ENCODE data around the gene AKAP9.
"Not testable (repeated sequence)": the region's sequence is repeated elsewhere in the genome, so short reads cannot be mapped to it uniquely, and the experiment has no call there.

Gene AKAP9

GRCh38 chr7:91947948-91948347, 7.3 kb downstream of the AKAP9 start:
- DNase-seq, result no peak

GRCh38 chr7:91949221-91950009, 8.8 kb downstream of the AKAP9 start:
- DNase-seq, result no peak

DNA sequence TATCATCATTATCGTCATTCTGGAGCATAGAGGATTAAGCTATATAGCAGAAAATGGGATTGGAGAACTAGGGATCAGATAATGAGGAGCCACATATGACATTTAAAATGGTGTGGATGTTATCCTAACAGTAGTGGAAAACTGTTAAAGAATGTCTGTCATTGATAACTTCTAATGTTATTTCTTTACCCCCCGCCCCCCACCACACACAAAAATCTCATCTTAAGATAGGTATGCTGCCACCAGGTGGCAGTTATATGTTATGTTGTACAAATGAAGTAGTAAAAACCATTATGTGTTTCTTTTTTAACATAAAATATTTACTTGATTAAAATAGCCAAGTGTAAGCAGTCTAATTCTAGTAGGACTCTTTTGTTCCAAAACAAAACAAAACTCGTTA, 13.0 kb downstream of the AKAP9 start:
- DNase-seq, result no peak

DNA sequence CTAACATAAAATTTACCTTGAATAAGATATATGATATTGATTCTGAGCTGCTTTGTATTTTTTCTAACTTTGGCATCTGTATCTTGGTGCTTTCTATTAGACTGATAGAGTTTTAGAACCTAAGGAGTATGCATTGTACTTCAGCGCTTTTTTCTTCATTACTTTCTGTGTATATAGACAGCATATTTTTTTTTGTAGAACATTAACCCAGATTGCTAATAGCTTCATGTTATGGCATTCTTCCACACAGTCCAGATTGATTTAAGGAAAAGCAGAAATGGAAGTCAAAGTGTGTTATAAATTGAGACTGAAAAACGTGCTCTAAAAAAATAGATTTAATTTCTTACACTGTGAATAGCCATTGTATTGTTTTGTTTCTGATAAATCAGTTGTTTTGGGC, 15.8 kb downstream of the AKAP9 start:
- DNase-seq, result not testable (repeated sequence)

GRCh38 chr7:91957232-91957631, 16.6 kb downstream of the AKAP9 start:
- DNase-seq, result no peak

GRCh38 chr7:91957823-91958222, 17.2 kb downstream of the AKAP9 start:
- no peak for DNase-seq

DNA sequence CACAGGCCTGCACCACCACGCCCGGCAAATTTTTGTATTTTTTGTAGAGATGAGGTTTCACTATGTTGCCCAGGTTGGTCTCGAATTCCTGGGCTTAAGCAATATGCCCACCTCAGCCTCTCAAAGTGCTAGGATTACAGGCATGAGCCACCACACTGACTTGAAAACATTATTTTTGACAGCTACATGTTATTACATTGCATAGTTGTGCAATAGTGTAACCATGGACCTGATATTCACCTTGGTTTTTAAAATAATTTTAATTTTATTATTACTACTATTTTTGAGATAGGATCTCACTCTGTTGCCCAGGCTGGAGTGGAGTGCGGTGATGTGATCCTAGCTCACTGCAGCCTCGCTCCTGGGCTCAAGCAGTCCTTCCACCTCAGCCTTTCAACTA, 18.4 kb downstream of the AKAP9 start:
- DNase-seq, result no peak

GRCh38 chr7:91961816-91962215, 21.2 kb downstream of the AKAP9 start:
- DNase-seq, result no peak

GRCh38 chr7:91962419-91962818, 21.8 kb downstream of the AKAP9 start:
- no peak for DNase-seq

DNA sequence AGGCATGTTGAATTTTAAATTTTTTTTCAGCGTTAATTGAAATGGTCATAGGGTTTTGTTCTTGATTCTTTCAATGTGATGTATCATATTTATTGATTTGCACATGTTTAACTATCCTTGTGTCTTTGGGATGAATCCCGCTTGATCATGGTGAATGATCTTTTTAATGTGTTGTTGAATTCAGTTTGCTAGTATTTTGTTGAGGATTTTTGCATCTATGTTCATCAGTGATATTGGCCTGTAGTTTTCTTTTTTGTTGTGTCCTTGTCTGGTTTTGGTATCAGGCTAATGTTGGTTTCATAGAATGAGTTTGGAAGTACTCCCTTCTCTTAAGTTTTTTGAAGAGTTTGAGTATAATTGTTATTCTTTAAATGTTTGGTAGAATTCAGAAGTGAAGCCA, 26.9 kb downstream of the AKAP9 start:
- DNase-seq, result not testable (repeated sequence)

DNA sequence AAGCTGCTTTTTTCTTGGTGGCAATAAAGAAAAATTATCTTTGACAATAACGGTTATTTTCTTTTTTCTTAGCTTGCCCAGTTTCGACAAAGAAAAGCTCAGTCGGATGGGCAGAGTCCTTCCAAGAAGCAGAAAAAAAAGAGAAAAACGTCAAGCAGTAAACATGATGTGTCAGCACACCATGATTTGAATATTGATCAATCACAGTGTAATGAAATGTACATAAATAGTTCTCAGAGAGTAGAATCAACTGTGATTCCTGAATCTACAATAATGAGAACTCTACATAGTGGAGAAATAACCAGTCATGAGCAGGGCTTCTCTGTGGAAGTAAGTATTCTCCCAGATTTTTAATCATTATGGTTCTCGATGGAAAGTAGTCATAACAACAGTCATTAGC, 33.0 kb downstream of the AKAP9 start:
- no peak for DNase-seq

- DNase-seq, result no peak
Measured at GRCh38 chr7:91974066-91974465, 33.4 kb downstream of the AKAP9 start.

DNA sequence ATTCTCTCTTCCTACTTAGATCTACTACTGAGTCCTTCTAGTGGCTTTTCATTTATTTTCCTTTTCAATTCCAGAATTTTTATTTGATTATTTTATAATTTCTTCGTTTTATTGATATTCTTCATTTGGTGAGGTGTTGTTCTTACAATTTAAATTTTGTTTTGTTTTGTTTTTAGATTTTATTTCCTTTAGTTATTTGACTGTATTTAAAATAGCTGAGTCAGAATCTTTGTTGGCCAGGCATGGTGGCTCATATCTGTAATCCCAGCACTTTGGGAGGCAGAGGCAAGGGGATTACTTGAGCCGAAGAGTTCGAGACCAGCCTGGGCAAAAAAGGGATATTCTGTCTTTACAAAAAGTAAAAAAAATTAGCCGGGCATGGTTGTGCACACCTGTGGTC, 36.1 kb downstream of the AKAP9 start:
- no peak for DNase-seq

DNA sequence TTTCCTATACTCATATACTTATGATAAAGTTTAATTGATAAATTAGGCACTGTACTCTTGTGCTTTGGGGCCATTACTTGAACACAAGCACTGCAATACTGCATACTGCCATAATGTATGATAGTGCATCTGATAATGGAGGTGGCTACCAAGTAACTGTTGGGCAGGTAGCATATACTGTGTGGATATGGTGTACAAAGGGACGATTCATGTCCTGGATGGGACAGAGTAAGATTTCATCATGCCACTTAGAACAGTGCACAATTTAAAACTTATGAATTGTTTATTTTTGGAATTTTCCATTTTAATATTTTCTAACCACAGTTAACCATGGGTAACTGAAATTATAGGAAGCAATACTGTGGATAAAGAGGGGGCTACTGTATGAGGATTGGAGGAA, 38.9 kb downstream of the AKAP9 start:
- DNase-seq, result no peak

- DNase-seq, result not testable (repeated sequence)
Measured at GRCh38 chr7:91982352-91982751, 41.7 kb downstream of the AKAP9 start.

DNA sequence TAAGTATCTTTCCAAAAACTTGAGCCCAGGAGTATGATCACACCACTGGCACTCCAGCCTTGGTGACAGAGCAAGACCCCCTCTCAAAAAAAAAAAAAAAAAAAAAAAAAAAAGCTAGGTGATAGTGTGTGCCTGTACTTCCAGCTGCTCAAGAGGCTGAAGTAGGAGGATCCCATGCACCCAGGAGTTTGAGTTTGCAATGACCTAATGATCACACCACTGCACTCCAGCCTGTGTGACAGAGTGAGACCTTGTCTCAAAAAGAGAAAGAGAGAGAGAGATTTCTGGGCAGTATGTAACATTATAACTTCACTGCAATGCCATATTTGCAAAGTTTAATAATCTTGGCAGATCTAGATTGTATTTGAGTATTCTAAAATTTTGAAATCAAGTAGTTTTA, 47.6 kb downstream of the AKAP9 start:
- no peak for DNase-seq

GRCh38 chr7:91993976-91994375, 53.3 kb downstream of the AKAP9 start:
- DNase-seq, result no peak

DNA sequence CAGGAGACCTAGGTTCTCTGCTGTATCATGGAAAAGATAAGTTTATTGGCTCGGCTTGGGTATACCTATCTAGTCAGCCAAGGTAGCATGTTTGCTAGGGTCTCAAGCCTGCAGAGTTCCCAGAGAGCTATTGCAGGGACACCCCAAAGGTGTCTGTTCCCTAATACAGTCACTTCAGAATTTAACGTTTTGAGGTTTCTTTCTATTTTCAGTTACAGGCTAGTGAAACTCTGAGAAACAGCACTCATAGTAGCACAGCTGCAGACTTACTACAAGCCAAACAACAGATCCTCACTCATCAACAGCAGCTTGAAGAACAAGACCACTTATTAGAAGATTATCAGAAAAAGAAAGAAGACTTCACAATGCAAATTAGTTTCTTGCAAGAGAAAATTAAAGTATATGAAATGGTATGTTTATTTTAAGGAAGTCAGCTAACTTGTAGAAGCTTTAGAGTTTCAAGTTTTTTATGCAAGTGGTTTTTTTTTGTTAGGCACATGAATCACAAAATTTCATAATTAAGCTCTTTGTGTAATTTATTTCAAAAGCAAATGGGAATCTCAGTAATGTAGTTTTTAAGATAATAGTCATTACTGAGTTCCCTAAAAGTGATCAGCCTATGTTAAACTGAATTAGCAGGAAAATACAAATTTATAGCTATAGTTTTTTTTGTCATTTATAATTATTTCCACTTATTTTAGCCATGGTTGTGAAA, 54.9 kb downstream of the AKAP9 start:
- DNase-seq, result no peak

GRCh38 chr7:91999631-92000565, 59.2 kb downstream of the AKAP9 start:
- no peak for DNase-seq

DNA sequence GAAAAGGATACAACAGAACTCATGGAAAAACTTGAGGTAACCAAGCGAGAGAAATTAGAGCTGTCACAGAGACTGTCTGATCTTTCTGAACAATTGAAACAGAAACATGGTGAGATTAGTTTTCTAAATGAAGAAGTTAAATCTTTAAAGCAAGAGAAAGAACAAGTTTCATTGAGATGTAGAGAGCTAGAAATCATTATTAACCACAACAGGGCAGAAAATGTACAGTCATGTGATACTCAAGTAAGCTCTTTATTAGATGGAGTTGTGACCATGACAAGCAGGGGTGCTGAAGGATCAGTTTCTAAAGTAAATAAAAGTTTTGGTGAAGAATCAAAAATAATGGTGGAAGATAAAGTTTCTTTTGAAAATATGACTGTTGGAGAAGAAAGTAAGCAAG, 62.1 kb downstream of the AKAP9 start:
- no peak for DNase-seq

- DNase-seq, result no peak
Measured at GRCh38 chr7:92006046-92006445, 65.4 kb downstream of the AKAP9 start.

GRCh38 chr7:92010215-92010614, 69.6 kb downstream of the AKAP9 start:
- DNase-seq, result no peak

DNA sequence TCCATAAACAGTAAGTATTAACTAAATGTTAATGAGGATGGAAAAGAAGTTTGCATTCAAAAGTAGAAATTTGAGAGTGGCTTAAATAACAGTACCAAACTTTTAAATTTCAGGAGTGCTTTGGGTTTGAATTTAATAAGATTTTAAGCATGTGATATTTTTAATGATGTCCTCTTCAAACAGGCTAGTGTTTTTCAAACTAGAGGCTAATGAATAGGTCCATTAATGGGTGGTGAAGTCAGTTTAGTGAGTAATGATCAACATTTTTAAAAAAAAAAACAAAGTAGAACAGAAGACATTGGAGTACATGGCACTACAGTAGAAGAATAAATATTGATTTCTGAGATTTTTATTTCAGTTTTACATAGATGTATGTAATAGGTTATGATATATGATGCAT, 72.9 kb downstream of the AKAP9 start:
- DNase-seq, result no peak

DNA sequence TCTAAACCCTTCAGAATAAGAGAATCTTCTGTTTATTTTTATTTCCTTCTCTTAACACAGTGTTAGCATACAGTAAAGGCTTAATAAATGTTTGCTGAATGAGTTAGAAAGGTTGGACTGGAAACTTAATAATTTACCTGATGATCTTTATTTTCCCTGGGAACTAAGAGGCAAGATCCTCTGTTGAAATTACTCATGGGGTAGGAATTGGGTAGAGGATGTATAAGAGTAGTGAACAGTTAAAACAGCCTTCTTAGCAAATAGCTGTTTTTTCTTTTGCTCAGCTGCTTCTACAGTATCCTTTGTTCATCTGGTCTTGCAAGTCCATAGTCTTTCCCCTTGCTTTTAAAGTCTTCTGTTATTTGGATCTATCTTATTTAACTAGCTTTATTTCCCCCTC, 80.0 kb downstream of the AKAP9 start:
- DNase-seq, result no peak
